M059J (cell line): ENCODE measurements around the gene METTL9. TPM values are rescaled to one million over a fixed set of nuclear protein-coding genes. Genes with fewer than 3 reads are reported as not detected.
"Not testable (repeated sequence)": the region's sequence is repeated elsewhere in the genome, so short reads cannot be mapped to it uniquely, and the experiment has no call there.

Experiments used
- DNase-seq: peaks from one replicate; pipeline ENCODE4 v3.0.0-alpha.2; 2012; ENCODE audit warnings: low read depth
- total RNA-seq: library from RNA; depleted of rRNA; stranded (reverse); fragments of >200 nt; shearing (Covaris generic); gene quantifications from 2 replicates; pipeline ENCODE4 v1.2.3, GENCODE V29; 2014; rRNA removed

Gene METTL9
- total RNA-seq: 194 and 212 TPM in 2 replicates

DNA sequence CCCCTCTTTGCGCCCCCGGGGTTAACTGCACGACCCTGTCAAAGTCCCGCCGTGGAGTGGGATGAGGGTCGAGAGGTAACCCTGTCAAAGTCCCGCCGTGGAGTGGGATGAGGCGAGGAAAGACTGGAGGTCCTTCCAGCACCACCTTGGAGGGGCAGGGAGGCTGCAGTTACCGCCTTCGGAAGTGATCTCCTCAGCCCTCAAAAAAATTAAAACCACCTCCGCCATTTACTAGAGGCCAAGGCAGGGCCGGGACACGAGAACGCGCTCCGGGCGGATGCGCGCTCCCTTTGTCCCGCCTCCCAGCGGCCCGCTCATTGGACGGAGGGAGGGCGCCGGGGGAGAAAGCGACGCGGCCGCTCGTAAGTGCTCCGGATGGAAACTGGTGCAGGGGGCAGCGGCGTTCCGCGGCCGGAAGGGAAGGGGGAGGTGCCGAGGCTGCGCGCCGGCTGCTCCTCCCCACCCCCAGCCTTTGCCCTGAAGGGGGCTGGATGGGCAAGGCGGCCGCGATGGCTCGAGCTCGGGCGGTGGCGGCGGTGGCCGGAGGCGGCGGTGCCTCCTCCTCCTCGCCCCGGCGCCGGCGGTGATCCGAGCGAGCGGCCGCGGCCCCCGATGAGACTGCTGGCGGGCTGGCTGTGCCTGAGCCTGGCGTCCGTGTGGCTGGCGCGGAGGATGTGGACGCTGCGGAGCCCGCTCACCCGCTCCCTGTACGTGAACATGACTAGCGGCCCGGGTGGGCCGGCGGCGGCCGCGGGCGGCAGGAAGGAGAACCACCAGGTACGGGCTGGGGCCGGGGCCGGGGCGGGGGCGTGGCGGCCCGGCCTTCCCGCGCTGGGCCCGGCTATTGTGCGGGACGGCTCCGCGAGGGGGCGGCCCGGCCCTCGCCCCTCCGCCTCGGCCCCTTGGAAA is at the start of gene METTL9:
TSS of gene METTL9 (plus strand) at position 456 of the 909 bp plus-strand sequence. CDS start at position 613, 157 bp downstream.
- DNase-seq: peak; percentile 92

GRCh38 chr16:21549975-21550374 is 49.4 kb upstream of the METTL9 start:
- not testable (repeated sequence) for DNase-seq

DNA sequence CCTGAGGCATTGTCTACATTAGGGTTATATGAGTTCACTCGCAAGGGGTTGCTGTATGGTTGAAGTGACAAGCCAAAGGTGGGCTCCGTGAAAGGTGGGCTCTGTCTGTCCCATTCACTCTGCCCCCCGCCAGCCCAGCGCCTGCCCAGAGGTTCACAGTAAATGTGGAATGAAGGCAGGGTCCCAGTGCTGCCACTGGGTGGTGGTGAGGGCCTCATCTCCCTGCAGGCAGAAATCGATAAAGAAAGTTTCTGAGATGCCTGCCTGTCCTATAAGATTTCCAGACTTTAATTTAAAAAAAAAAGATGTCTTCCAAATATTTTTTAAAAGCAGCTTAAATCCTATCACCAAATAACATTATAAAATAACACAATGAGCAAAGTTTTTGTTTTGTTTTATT is 48.9 kb upstream of the METTL9 start:
- DNase-seq: not testable (repeated sequence)

GRCh38 chr16:21551076-21551475 is 48.3 kb upstream of the METTL9 start:
- DNase-seq: not testable (repeated sequence)

GRCh38 chr16:21551600-21551999 is 47.8 kb upstream of the METTL9 start:
- not testable (repeated sequence) for DNase-seq

- not testable (repeated sequence) for DNase-seq
These were observed 45.7 kb upstream of the METTL9 start for GRCh38 chr16:21553481-21554296.

- DNase-seq: peak; percentile 74
These were observed 44.4 kb upstream of the METTL9 start for GRCh38 chr16:21554795-21555585.

DNA sequence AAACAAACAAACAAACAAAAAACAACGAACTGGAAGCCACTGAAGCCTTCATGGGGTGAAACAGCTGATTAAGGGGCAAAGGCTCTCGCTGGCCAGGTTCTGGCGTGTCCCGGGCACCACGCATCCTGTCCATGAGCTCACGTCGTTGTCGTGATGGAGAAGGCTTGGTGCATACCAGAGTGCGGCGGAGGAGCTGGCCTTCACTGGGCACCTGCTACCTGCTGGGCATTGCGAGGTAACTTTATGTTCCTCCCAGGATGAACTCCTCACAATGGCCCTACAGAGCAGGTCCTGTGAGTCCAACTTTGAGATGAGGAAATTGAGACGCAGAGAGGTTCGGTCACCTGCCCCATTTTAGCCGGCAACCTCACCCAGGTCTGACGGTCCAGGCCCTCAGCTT is 43.8 kb upstream of the METTL9 start:
- DNase-seq: not testable (repeated sequence)

DNA sequence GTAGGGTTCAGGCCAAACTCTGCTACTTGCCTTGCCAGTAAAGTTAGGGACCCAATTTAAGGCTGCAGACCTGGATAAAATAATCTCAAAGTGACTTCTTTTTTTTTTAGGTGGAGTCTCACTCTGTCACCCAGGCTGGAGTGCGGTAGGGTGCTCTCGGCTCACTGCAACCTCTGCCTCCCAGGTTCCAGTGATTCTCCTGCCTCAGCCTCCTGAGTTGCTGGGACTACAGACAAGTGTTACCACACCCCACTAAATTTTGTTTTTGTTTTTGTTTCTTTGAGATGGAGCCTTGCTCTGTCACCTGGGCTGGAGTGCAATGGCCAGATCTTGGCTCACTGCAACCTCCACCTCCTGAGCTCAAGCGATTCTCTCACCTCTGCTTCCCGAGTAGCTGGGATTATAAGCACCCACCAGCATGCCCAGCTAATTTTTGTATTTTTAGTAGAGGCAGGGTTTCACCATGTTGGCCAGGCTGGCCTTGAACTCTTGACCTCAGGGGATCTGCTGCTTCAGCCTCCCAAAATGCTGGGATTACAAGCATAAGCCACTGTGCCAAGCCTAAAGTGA is 43.3 kb upstream of the METTL9 start:
- DNase-seq: not testable (repeated sequence)

GRCh38 chr16:21556651-21557241 is 42.6 kb upstream of the METTL9 start:
- DNase-seq: peak; percentile 53

- DNase-seq: no peak
These were observed 38.9 kb upstream of the METTL9 start for GRCh38 chr16:21560462-21560861.

DNA sequence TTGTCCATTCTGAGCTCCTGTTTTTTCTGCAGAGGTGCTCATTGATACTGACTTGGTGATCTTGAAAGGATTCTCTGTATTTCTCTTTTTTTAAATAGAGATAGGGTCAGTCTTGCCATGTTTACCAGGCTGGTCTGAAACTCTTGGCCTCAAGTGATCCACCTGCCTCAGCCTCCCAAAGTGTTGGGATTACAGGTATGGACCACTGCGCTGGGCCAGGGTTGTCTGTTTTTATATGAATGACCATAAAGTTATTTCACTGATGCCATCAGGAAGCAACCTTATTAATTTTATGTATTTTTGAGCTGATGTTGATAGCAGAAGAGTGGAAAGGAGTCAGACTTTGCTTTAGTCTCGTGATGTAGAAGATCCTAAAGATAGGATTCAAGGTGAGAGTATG is 35.7 kb upstream of the METTL9 start:
- no peak for DNase-seq

- DNase-seq: not testable (repeated sequence)
These were observed 35.0 kb upstream of the METTL9 start for GRCh38 chr16:21564367-21564766.

DNA sequence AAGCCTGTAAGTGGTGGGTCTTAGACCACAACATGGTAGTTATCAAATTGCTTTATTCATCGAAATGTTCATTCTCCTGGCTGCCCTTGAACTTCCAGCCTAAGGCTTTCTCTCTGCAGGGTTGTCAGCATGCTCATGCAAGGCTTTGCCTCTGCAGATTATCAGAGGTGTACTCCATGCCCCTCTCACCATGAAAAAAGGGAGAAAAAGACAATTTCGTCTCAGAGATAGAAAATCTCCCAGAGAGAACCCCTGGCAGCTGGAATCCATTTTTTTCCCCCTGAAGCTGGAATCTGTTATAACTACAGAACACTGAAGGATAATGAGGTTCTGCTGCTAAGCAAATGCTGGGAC is 33.9 kb upstream of the METTL9 start:
- DNase-seq: no peak

DNA sequence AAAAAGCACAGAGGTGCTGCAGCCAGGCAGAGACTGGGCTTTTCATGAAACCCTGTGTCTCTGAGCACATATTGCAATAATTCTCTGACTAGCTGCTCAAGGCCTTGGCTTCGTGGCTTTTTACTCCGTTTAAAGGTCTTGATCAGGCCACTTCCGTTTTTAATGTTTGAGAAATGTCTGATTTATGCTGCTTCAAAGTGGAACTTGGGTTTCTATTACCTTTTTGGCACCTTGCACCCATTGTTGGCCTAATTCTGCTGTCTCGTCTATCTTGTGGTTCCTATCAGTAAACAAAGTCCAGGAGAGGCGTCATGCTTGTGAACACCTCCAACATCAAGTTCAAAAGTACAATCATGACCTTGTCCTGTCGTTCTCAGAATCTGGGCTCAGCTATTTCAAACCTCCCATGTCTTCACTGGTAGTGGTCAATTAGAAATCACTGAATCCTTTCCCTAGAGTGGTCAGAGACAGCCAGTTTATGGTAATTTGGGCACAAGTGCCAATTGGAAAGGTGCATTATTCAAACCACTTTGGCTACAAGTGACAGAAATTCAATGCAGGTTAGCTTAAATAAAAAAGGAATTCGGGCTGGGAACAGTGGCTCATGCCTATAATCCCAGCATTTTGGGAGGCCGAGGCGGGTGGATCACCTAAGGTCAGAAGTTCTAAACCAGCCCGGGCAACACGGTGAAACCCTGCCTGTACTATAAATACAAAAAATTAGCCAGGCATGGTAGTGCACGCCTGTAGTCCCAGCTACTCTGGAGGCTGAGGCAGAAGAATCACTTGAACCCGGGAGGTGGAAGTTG is 33.3 kb upstream of the METTL9 start:
- peak; percentile 22 for DNase-seq

DNA sequence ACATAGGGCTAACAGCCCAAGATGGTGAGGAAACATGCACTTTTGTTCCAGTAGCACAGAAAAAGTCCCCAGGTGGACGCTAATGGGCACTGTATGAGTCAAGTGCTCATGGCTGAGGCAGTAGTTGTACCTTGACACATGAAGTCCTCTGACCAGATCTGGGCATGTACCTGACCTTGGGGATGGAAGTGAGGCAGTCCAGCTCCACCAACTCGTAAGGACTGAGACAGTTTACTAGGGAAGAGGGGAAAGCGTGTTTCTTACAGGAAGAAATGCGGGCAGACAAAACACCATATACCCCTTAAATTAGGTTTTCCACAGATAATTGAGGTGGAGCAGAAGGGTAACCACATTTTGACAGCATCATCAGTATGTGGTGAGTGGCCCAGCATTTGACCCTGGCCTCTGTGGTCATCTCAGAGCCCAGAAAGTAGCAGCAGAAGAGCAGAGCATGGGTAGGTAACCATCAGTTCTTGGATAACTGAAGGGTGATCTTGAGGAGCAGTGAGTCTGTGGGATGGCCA is 32.4 kb upstream of the METTL9 start:
- no peak for DNase-seq

DNA sequence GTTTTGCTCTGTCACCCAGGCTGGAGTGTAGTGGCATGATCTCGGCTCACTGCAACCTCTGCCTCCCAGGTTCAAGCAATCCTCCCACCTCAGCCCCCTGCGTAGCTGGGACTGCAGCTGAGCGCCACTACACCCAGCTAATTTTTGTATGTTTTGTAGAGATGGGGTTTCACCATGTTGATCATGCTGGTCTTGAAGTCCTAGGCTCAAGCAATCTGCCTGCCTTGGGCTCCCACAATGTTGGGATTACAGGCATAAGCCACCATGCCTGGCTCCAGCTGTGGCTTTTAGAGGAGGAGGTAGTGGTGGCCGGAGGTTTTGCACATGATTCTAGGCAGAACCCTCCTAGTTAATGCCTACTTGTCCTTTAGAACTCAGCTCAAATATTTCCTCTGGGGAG is 31.9 kb upstream of the METTL9 start:
- DNase-seq: not testable (repeated sequence)

DNA sequence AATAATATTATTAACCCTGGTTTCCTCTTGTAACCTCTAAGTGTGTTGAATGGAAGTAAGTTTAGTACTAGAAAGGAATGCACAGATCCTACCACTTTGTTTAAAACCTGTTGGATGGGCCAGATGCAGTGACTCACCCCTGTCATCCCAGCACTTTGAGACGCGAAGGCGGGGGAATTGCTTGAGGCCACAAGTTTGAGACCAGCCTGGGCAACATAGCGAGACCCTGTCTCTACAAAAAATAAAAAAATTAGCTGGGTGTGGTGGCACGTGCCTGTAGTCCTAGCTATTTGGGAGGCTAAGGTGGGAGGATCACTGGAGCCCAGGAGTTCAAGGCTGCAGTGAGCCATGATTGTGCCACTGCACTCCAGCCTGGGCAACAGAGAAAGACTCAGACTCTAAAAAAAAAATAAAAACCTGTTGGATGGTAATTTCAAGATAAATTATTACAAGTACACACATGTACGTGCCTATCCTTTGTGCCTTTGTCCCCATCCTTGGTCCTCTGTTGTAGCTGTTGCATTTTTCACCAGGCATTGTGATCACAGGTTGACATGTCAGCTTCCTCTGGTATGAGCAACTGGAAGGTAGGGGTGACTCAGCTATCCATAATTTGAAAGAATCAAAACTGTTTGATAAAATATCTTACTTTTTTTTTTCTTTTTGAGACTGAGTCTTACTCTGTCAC is 30.7 kb upstream of the METTL9 start:
- peak; percentile 25 for DNase-seq

GRCh38 chr16:21570676-21571017 is 28.7 kb upstream of the METTL9 start:
- no peak for DNase-seq
